ENCODE measurements around the gene DNAJC5. TPM values are rescaled to one million over a fixed set of nuclear protein-coding genes. Genes with fewer than 3 reads are reported as not detected.

Gene DNAJC5
- total and polyA plus RNA-seq, 2 of the 8 experiments (the other 6 are each of a cell fraction or from before 2014, with no cell fraction given): 19.2 to 31.2 TPM

DNA sequence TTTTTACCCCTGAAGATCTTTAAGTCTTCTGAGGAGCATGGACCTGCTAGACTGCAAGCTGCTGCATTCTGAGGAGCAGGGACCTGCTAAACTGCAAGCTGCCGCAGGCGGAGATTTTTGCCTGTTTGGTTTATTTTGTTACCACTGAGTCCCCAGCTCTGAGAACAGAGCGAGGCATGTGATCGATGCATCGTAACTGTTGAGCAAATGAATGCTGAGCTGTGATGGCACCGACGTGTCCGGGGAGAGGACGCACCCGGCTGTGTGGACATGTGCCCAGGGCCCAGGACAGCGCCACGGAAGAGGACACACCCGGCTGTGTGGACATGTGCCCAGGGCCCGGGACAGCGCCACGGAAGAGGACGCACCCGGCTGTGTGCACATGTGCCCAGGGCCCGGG, 24.2 kb downstream of the DNAJC5 start:
- no peak overlapping the region for H2BK15ac ChIP-seq (ENCODE audit: low read length)
- H3K79me2 ChIP-seq (ENCODE audit: control insufficient read depth in 1 of 2, insufficient read depth in 2 of 2, low read length in 2 of 2): peaks cover 0 to 9% of the 10 kb centered on the region in 2 experiments; a peak in 1 of 4 replicates
- no peak overlapping the region for H4K91ac ChIP-seq (replicated peaks; ENCODE audit: insufficient read length, low read length)
- H2BK120ac ChIP-seq (replicated peaks; ENCODE audit: low read depth, low read length): no peak overlapping the region
- H2AFZ ChIP-seq (ENCODE audit: low read length): no peak overlapping the region
- no peak overlapping the region for H3K56ac ChIP-seq (replicated peaks; ENCODE audit: insufficient read length, low read depth, low read length)
- no peak overlapping the region for H2BK20ac ChIP-seq (ENCODE audit: low read length)
- H2BK5ac ChIP-seq (ENCODE audit: low read depth, low read length): no peak overlapping the region
- no peaks in the 10 kb centered on the region; a peak in 1 of 4 replicates for H3K9me3 ChIP-seq (ENCODE audit: insufficient read depth in 2 of 2, low read depth in 1 of 2, low read length in 1 of 2)
- DNase-seq (ENCODE audit: low read depth in 1 of 2, low spot score in 2 of 2) (no peak), FAIRE-seq (no peak)
- no peak overlapping the region for H3K4me2 ChIP-seq (ENCODE audit: insufficient read depth in 1 of 2, low read depth in 2 of 2, low read length in 2 of 2)
- no peak overlapping the region for H3K9ac ChIP-seq (replicated peaks in 1 of 4; ENCODE audit: extremely low read depth in 1 of 4, low read depth in 3 of 4, low read length in 3 of 4)
- no peak overlapping the region for H2BK12ac ChIP-seq (ENCODE audit: low read depth, low read length)
- H3K4ac ChIP-seq (replicated peaks; ENCODE audit: insufficient read length, low read depth, low read length): no peak overlapping the region
- WGBS, 2 experiments (ENCODE audit: extremely low coverage in 1 of 2, insufficient coverage in 1 of 2, insufficient read length in 1 of 2, insufficient replicate concordance in 2 of 2, low coverage in 1 of 2, low lambda C conversion rate in 2 of 2, missing lambda C conversion rate in 1 of 2): 97% methylated on average over 13 of the region's 19 CpGs; no CpG with 5 or more reads in 1 of the 2 experiments
- H3K18ac ChIP-seq (ENCODE audit: extremely low read depth, low read length): no peak overlapping the region
- no peaks in the 10 kb centered on the region for H3K27me3 ChIP-seq (replicated peaks in 1 of 4; ENCODE audit: control insufficient read depth in 3 of 4, extremely low read depth in 1 of 4, insufficient read depth in 3 of 4, low read length in 3 of 4)
- H3K14ac ChIP-seq (ENCODE audit: insufficient read length): no peak overlapping the region
- CTCF ChIA-PET (ENCODE audit: partially characterized antibody): interaction anchor here (1.1 to 1.7 kb wide), 6 partner anchors 10 to 61 kb away, joined by 3 to 7 read pairs (median 5); partner anchors contain the start of genes PRPF6 and TPD52L2
- TF ChIP-seq KDM1A (IDR thresholded peaks at IDR 0.05; ENCODE audit: borderline replicate concordance, low read length) (no peak), SP4 (IDR thresholded peaks at IDR 0.05; ENCODE audit: low read length) (no peak), NANOG (IDR thresholded peaks at IDR 0.05; ENCODE audit: insufficient read depth, low read depth, low read length, poor library complexity, severe bottlenecking) (no peak), CTBP2 (IDR thresholded peaks at IDR 0.05; ENCODE audit: borderline replicate concordance, insufficient read depth, insufficient read length, low read length) (no peak), SP1 (IDR thresholded peaks at IDR 0.05; ENCODE audit: low read depth, low read length) (no peak), PHF8 (conservative IDR thresholded peaks at IDR 0.05; ENCODE audit: low read depth, low read length) (no peak), SIRT6 (IDR thresholded peaks at IDR 0.05; ENCODE audit: low read length) (no peak), RBBP5 (IDR thresholded peaks at IDR 0.05; ENCODE audit: borderline replicate concordance, low read depth, low read length) (no peak), POU5F1 (IDR thresholded peaks at IDR 0.05; ENCODE audit: low read depth, low read length) (no peak), SP2 (IDR thresholded peaks at IDR 0.05; ENCODE audit: low read length) (no peak)
- TF ChIP-seq, protein P1, sequence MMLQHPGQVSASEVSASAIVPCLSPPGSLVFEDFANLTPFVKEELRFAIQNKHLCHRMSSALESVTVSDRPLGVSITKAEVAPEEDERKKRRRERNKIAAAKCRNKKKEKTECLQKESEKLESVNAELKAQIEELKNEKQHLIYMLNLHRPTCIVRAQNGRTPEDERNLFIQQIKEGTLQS (IDR thresholded peaks at IDR 0.05; ENCODE audit: insufficient read depth, low read depth, low read length): no peak
- H3K4me3 ChIP-seq (ENCODE audit: extremely low read depth in 1 of 4, insufficient read depth in 2 of 4, low read depth in 3 of 4, low read length in 4 of 4): no peak overlapping the region
- H4K5ac ChIP-seq (ENCODE audit: insufficient read length, low read depth, low read length): no peak overlapping the region
- no peak overlapping the region for H3K23ac ChIP-seq (ENCODE audit: insufficient read length)
- no peaks in the 10 kb centered on the region for H3K36me3 ChIP-seq (ENCODE audit: control insufficient read depth in 2 of 4, insufficient read depth in 4 of 4, low read length in 3 of 4)
- H2AK5ac ChIP-seq (ENCODE audit: low read depth, low read length): no peak overlapping the region
- no peaks in the 10 kb centered on the region for H3K79me1 ChIP-seq (ENCODE audit: low read depth, low read length)
- POLR2A ChIA-PET (ENCODE audit: partially characterized antibody): interaction anchor here (0.6 kb wide), 1 partner anchor 102 kb away, joined by 3 read pairs; no protein-coding TSS in a partner anchor
- no peak overlapping the region for H4K8ac ChIP-seq (ENCODE audit: extremely low read depth, insufficient read depth, low read length)
- H3K27ac ChIP-seq (ENCODE audit: low read depth, low read length): no peak overlapping the region
- no peaks in the 10 kb centered on the region for H3K23me2 ChIP-seq (ENCODE audit: low read depth, low read length)
- H3K4me1 ChIP-seq (replicated peaks in 1 of 4; ENCODE audit: control insufficient read depth in 3 of 4, insufficient read depth in 4 of 4, low read length in 3 of 4): no peaks in the 10 kb centered on the region
- peaks cover 0 to 2% of the 10 kb centered on the region in 2 experiments for H4K20me1 ChIP-seq (replicated peaks in 1 of 2; ENCODE audit: control insufficient read depth in 1 of 2, insufficient read depth in 2 of 2, low read length in 2 of 2)

Data from H1 (cell line).